CD4-positive, alpha-beta T cell (primary cell): ENCODE measurements around the gene MYO9A. TPM values are rescaled to one million over a fixed set of nuclear protein-coding genes. Genes with fewer than 3 reads are reported as not detected.

Experiments used
- ATAC-seq: fragments of 200-7000 bp; cut with Tn5 transposase; one replicate; pipeline ENCODE4 v1.10.0; 2022; ENCODE audit warnings: mild to moderate bottlenecking; ENCODE audit not compliant: poor library complexity
- CTCF ChIA-PET: fragments of 350-600 bp; sonication (Branson Sonifier 250); formaldehyde crosslinking; loops from one replicate; lab custom pipeline; 2021; ENCODE audit warnings: antibody characterized with exemption, inconsistent platforms; lab: Charles Lee
- POLR2A ChIA-PET: fragments of 350-600 bp; sonication (Branson Sonifier 250); formaldehyde crosslinking; loops from one replicate; lab custom pipeline; 2021; ENCODE audit warnings: antibody characterized with exemption, inconsistent platforms; lab: Charles Lee
- DNase-seq, 14 experiments: peaks; one replicate each; pipeline ENCODE4 v3.0.0-alpha.2; 2013 to 2020; ENCODE audit warnings: mixed read lengths in 2 of 14
- H3K27ac ChIP-seq, 2 donors: one replicate each; pipeline versions ENCODE4 v1.5.1 to v1.7.0; 2013; ENCODE audit warnings: low read length in 2 of 2, low read depth in 1 of 2, mild to moderate bottlenecking in 1 of 2
- H3K27me3 ChIP-seq, 2 experiments: 1 replicate in 1 of 2; 2 replicates in 1 of 2; pipeline versions ENCODE4 v1.6.1 to v1.7.0; 2013; ENCODE audit warnings: low read length in 2 of 2, control low read depth in 1 of 2, mild to moderate bottlenecking in 1 of 2, moderate library complexity in 1 of 2; ENCODE audit not compliant: insufficient read depth in 2 of 2, control insufficient read depth in 1 of 2
- H3K36me3 ChIP-seq: one replicate; pipeline ENCODE4 v1.6.1; 2013; ENCODE audit warnings: low read length, control low read depth; ENCODE audit not compliant: insufficient read depth
- H3K4me1 ChIP-seq: one replicate; pipeline ENCODE4 v1.6.1; 2013; ENCODE audit warnings: low read length, control low read depth; ENCODE audit not compliant: insufficient read depth
- H3K4me3 ChIP-seq: one replicate; pipeline ENCODE4 v1.5.1; 2013; ENCODE audit warnings: mild to moderate bottlenecking, low read length, moderate library complexity
- H3K9me3 ChIP-seq, 2 experiments: 1 replicate in 1 of 2; 2 replicates in 1 of 2; pipeline versions ENCODE4 v1.6.1 to v1.7.0; 2013; ENCODE audit warnings: low read length in 2 of 2, mild to moderate bottlenecking in 2 of 2, control low read depth in 1 of 2, moderate library complexity in 1 of 2; ENCODE audit not compliant: control insufficient read depth in 1 of 2, insufficient read depth in 1 of 2
- H3K27ac Mint-ChIP-seq: one replicate; pipeline ENCODE4 v1.8.0; 2020; ENCODE audit warnings: mixed read lengths
- H3K27me3 Mint-ChIP-seq: one replicate; pipeline ENCODE4 v1.8.0; 2021; ENCODE audit warnings: mixed read lengths
- H3K36me3 Mint-ChIP-seq: one replicate; pipeline ENCODE4 v1.8.0; 2021; ENCODE audit warnings: low read depth, mixed read lengths
- H3K4me1 Mint-ChIP-seq: one replicate; pipeline ENCODE4 v1.8.0; 2021; ENCODE audit warnings: low read depth, mixed read lengths
- H3K4me3 Mint-ChIP-seq: one replicate; pipeline ENCODE4 v1.8.0; 2020; ENCODE audit warnings: mild to moderate bottlenecking, mixed read lengths
- H3K9me3 Mint-ChIP-seq: one replicate; pipeline ENCODE4 v1.8.0; 2020; ENCODE audit warnings: mixed read lengths
- CTCF ChIP-seq: fragments of 200-600 bp; IDR thresholded peaks from one replicate; pipeline ENCODE4 v1.8.0; 2022; ENCODE audit warnings: antibody characterized with exemption, mild to moderate bottlenecking
- intact Hi-C, 2 experiments: fragments of 100-400 bp; cut with DNase I in 1 of 2; cut with micrococcal nuclease in 1 of 2; formaldehyde crosslinking; loops; one replicate each; pipeline versions ENCODE4 v1.15.1 to v1.9.0; 2023 to 2025; cut with DNase I, micrococcal nuclease
- total RNA-seq, 174 experiments: library from RNA in 2 of 174; stranded (reverse) in 2 of 174; gene quantifications; one replicate each; pipeline ENCODE4 v1.2.3 and lab custom pipeline; 2021 to 2026

Gene MYO9A
- total RNA-seq, 2 experiments from 2014 or later: 23.4 to 29.1 TPM

- Mint-ChIP-seq H3K27ac (no peak overlapping the region), H3K4me1 (no peaks in the 10 kb centered on the region), H3K4me3 (no peak overlapping the region), H3K36me3 (peaks cover 40% of the 10 kb centered on the region), H3K27me3 (no peaks in the 10 kb centered on the region), H3K9me3 (no peaks in the 10 kb centered on the region)
- Histone ChIP-seq H3K27ac (no peak overlapping the region), H3K27me3 (no peaks in the 10 kb centered on the region), H3K9me3 (no peaks in the 10 kb centered on the region), H3K4me3 (no peak overlapping the region), H3K36me3 (peaks cover 20% of the 10 kb centered on the region), H3K4me1 (no peaks in the 10 kb centered on the region)
- ChIA-PET CTCF (no interaction called here), POLR2A (no interaction called here)
- intact Hi-C loops: no loop called here
- DNase-seq (no peak), ATAC-seq (no peak)
- no peak for TF ChIP-seq CTCF
These were observed 106.5 kb downstream of the MYO9A start for GRCh38 chr15:72011302-72011942.

- no peak for TF ChIP-seq CTCF
- H3K4me3 ChIP-seq: no peak overlapping the region
- no peaks in the 10 kb centered on the region for H3K9me3 ChIP-seq
- DNase-seq: no peak
- Mint-ChIP-seq H3K4me3 (no peak overlapping the region), H3K36me3 (peaks cover 45% of the 10 kb centered on the region), H3K27ac (no peak overlapping the region), H3K4me1 (no peaks in the 10 kb centered on the region), H3K9me3 (no peaks in the 10 kb centered on the region), H3K27me3 (no peaks in the 10 kb centered on the region)
- intact Hi-C loops: no loop called here
- no peak overlapping the region for H3K27ac ChIP-seq
- no peaks in the 10 kb centered on the region for H3K27me3 ChIP-seq
- ATAC-seq: no peak
- no peaks in the 10 kb centered on the region for H3K4me1 ChIP-seq
- POLR2A ChIA-PET: no interaction called here
- CTCF ChIA-PET: interaction anchor here (1.5 kb wide), 1 partner anchor 8 kb away, joined by 3 read pairs; no protein-coding TSS in a partner anchor
- peaks cover 25% of the 10 kb centered on the region for H3K36me3 ChIP-seq
These were observed 108.7 kb downstream of the MYO9A start for GRCh38 chr15:72009222-72009621.

- no peaks in the 10 kb centered on the region for H3K4me1 Mint-ChIP-seq
- no peak for ATAC-seq
- no peak overlapping the region for H3K4me3 Mint-ChIP-seq
- Histone ChIP-seq H3K4me1 (no peaks in the 10 kb centered on the region), H3K27me3 (no peaks in the 10 kb centered on the region), H3K27ac (no peak overlapping the region), H3K9me3 (no peaks in the 10 kb centered on the region), H3K4me3 (no peak overlapping the region), H3K36me3 (peaks cover 26% of the 10 kb centered on the region)
- no peak for TF ChIP-seq CTCF
- CTCF ChIA-PET: no interaction called here
- DNase-seq: no peak
- intact Hi-C loops: no loop called here
- H3K36me3 Mint-ChIP-seq: peaks cover 51% of the 10 kb centered on the region
- POLR2A ChIA-PET: no interaction called here
- H3K9me3 Mint-ChIP-seq: no peaks in the 10 kb centered on the region
- no peaks in the 10 kb centered on the region for H3K27me3 Mint-ChIP-seq
- no peak overlapping the region for H3K27ac Mint-ChIP-seq
These were observed 111.6 kb downstream of the MYO9A start for GRCh38 chr15:72006382-72006781.
